ENCODE measurements around the gene DNMT3B.

The DNMT3B gene

GRCh38 chr20:32820698-32821377 is 58.7 kb downstream of the DNMT3B start:
- in situ Hi-C loops (cut with MboI; ENCODE audit: low sequenced_read_pairs): no loop called here

- in situ Hi-C loops (cut with MboI; ENCODE audit: low sequenced_read_pairs): no loop called here
Observed at GRCh38 chr20:32822225-32822624, 60.0 kb downstream of the DNMT3B start.

GRCh38 chr20:32823078-32823477 is 60.9 kb downstream of the DNMT3B start:
- in situ Hi-C loops (cut with MboI; ENCODE audit: low sequenced_read_pairs): no loop called here

DNA sequence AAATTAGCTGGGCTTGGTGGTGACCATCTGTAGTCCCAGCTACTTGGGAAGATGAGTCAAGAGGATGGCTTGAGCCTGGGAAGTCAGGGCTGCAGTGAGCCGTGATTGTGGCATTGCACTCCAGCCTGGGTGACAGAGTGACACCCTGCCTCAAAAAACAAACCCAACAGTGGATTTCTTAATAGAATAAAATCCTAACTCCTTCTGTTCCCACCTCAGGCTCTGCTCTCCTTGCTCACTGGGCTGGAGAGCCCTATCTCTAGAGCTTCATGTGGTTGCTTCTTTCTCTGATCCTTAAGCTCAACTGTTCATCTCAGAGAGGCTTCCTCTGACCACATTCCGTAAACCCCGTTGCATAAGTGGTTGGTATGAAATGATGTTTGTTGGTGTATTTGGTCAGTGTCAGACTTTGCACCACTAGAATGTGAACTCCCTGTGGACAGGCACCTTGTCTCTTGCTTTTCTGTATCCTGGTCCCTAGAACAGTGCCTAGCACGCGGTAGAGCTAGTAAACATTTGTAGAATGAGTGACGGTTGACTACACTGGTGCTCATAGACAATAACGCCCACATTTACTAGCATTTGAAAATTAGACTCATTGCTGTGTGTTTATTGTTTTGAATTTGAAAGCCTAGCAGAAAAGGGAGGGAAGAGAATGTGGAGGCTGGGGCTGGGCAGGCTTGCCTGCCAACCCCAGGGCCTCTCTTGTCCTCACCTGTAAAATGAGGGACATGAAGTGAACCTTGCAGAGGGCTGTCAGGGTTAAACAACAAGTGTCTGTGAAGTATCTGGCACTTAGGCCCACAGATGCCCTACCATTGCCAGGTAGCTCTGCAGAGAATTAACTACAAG is 61.8 kb downstream of the DNMT3B start:
- in situ Hi-C loops (cut with MboI; ENCODE audit: low sequenced_read_pairs): no loop called here

DNA sequence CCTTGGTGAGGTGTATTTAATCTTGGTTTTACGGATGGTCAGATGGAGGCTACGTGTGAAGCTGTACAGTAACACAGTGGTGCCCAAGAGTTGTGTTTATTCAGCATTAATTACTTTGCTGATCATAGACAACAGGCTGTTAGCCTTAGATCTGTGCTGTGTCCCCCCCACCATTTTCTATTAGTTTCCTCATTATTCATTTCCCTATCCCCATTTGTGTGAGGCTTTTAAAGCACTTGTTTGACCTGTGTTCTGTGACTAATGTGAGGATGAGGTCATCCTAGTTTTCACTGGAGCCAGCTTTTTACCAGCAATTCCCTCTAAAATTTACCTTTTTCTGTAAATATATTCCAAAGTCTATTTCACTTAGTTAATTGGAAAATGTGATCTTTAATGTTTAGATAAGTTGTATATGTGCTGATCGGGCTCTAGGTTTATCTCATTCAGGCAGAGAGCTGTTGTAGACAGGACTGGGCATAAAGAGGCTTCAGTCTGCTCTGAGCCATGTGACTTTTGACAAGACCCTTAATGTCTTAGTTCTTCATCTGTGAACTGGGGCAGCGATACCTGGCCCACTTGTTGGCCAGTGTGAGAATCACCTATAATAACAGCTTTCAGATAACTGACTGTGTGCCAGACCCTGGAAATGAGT is 66.0 kb downstream of the DNMT3B start:
- in situ Hi-C loops (cut with MboI; ENCODE audit: low sequenced_read_pairs): no loop called here

GRCh38 chr20:32829311-32830005 is 67.3 kb downstream of the DNMT3B start:
- in situ Hi-C loops (cut with MboI; ENCODE audit: low sequenced_read_pairs): no loop called here

DNA sequence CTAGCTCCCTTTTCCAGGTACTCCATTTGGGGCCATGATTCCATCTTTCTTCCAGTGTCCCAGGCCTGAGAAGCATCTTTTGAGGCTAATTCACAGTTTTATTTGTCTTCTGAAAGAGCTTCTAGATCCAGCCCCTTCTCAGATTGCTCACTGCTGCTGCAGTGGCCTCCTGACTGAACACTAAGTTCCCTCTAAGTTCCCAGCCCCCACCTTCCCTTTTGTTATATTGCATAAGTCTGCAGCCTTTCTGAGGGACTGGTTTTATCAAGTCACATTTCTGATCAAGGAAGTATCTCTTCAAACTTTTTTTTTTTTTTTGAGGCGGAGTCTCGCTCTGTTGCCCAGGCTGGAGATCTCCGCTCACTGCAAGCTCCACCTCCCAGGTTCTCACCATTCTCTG is 68.3 kb downstream of the DNMT3B start:
- in situ Hi-C loops (cut with MboI; ENCODE audit: low sequenced_read_pairs): no loop called here

GRCh38 chr20:32831982-32832381 is 69.8 kb downstream of the DNMT3B start:
- in situ Hi-C loops (cut with MboI; ENCODE audit: low sequenced_read_pairs): no loop called here

GRCh38 chr20:32832664-32833063 is 70.5 kb downstream of the DNMT3B start:
- in situ Hi-C loops (cut with MboI; ENCODE audit: low sequenced_read_pairs): no loop called here

GRCh38 chr20:32834972-32835371 is 72.8 kb downstream of the DNMT3B start:
- in situ Hi-C loops (cut with MboI; ENCODE audit: low sequenced_read_pairs): no loop called here

GRCh38 chr20:32837157-32837556 is 75.0 kb downstream of the DNMT3B start:
- in situ Hi-C loops (cut with MboI; ENCODE audit: low sequenced_read_pairs): no loop called here

GRCh38 chr20:32839227-32839981 is 77.2 kb downstream of the DNMT3B start:
- in situ Hi-C loops (cut with MboI; ENCODE audit: low sequenced_read_pairs): no loop called here

DNA sequence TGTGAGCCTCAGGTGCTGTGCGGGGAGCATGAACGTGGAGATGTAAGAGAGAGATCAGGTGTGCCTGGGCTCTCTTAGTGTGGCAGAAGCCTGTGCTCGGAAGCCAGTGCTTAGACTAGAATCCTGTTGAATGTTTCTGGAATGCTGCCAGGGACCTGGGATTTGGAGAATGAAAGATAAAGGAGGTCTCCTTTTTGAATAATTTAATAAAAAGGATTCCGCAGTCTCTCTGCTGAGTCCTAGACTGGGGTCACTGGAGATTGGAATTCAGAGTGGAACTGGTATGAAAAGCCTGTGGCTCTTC is 77.7 kb downstream of the DNMT3B start:
- in situ Hi-C loops (cut with MboI; ENCODE audit: low sequenced_read_pairs): no loop called here

GRCh38 chr20:32841174-32841573 is 79.0 kb downstream of the DNMT3B start:
- in situ Hi-C loops (cut with MboI; ENCODE audit: low sequenced_read_pairs): no loop called here

- in situ Hi-C loops (cut with MboI; ENCODE audit: low sequenced_read_pairs): no loop called here
Observed at GRCh38 chr20:32841632-32842031, 79.4 kb downstream of the DNMT3B start.

GRCh38 chr20:32842688-32843524 is 80.7 kb downstream of the DNMT3B start:
- in situ Hi-C loops (cut with MboI; ENCODE audit: low sequenced_read_pairs): no loop called here

DNA sequence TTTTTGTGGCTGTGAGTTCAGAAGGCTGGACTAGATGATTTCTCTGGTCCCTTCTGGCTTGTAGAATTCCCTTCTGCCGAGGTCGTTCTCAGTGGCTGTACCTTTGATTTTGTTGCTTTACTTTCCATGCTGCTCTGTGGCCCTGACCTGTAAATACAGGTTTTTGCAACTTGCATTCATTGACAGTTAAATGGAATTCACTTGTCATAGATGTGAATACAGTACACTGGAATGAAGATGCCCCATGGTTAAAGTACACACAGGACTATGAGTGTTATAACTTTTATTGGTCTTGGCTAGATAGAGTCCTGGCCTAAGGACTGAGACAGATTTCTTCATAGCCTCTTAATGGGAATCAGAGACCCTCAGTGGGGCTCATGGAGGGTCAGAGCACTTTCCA is 83.6 kb downstream of the DNMT3B start:
- in situ Hi-C loops (cut with MboI; ENCODE audit: low sequenced_read_pairs): no loop called here

GRCh38 chr20:32846852-32847251 is 84.7 kb downstream of the DNMT3B start:
- in situ Hi-C loops (cut with MboI; ENCODE audit: low sequenced_read_pairs): no loop called here

GRCh38 chr20:32847964-32848363 is 85.8 kb downstream of the DNMT3B start:
- in situ Hi-C loops (cut with MboI; ENCODE audit: low sequenced_read_pairs): no loop called here

- in situ Hi-C loops (cut with MboI; ENCODE audit: low sequenced_read_pairs): no loop called here
Observed at GRCh38 chr20:32848846-32849245, 86.7 kb downstream of the DNMT3B start.

Measured in hTERT RPE-1 (cell line).